IPS DF 19.7 (cell line): ENCODE data around the gene STX1A.
"Not testable (repeated sequence)": the region's sequence is repeated elsewhere in the genome, so short reads cannot be mapped to it uniquely, and the experiment has no call there.

ENCODE experiments used
- DNase-seq: peaks from one replicate; pipeline ENCODE4 v3.0.0-alpha.2; 2013; ENCODE audit warnings: low read depth, low spot score

Gene STX1A

GRCh38 chr7:73735528-73735905, 16.0 kb upstream of the STX1A start:
- no peak for DNase-seq

- DNase-seq: no peak
Observed at GRCh38 chr7:73734619-73735527, 15.4 kb upstream of the STX1A start.

DNA sequence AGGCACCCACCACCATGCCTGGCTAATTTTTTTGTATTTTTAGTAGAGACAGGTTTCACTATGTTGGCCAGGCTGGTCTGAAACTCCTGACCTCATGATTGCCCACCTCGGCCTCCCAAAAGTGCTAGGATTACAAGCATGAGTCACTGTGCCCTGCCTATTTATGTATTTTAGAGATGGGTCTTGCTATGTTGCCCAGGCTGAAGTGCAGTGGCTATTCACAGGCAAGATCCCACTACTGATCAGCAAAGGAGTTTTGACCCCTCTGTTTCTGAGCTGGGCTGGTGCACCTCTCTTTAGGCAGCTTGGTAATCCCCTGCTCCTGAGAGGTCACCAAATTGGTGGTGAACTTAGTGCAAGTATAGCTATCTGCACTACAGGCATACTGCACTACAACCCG, 12.9 kb upstream of the STX1A start:
- no peak for DNase-seq

- DNase-seq: no peak
Observed at GRCh38 chr7:73730485-73730884, 11.0 kb upstream of the STX1A start.

GRCh38 chr7:73728551-73728950, 9.1 kb upstream of the STX1A start:
- no peak for DNase-seq

DNA sequence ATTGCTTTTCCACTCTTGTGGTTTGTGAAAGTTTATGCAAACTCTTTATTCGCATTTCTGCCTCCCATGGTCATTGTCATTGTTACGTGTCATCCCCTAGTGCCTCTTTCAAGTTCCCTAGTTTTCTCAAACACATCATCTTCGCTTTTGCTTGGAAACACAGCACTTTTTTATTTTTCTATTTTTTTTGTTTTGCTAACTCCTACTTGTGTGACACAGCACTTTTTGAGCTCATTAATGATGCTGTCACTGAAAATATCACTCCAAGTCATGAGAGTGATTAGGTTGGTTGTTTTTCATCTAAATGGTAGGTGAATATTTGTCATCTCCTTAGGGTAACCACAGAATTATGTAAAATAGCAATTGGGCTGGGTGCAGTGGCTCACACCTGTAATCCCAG, 8.5 kb upstream of the STX1A start:
- no peak for DNase-seq

GRCh38 chr7:73726083-73726466, 6.6 kb upstream of the STX1A start:
- DNase-seq: no peak

DNA sequence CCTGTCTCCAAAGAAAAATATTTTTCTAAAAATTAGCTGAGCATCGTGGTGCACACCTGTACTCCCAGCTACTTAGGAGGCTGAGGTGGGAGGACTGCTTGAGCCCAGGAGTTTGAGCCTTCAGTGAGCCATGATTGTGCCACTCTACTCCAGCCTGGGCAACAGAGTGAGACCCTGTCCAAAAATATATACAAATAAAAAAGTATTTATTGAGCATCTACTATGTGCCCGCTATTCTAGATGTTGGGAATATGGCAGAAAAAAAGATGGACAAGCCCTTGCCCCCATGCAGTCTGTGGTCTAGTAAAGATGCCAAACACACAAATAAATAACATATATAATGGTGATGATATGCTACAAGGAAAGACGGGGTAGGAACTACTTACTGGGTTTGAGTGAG, 4.3 kb upstream of the STX1A start:
- DNase-seq: no peak

- DNase-seq: no peak
Observed at GRCh38 chr7:73722785-73723184, 3.3 kb upstream of the STX1A start.

DNA sequence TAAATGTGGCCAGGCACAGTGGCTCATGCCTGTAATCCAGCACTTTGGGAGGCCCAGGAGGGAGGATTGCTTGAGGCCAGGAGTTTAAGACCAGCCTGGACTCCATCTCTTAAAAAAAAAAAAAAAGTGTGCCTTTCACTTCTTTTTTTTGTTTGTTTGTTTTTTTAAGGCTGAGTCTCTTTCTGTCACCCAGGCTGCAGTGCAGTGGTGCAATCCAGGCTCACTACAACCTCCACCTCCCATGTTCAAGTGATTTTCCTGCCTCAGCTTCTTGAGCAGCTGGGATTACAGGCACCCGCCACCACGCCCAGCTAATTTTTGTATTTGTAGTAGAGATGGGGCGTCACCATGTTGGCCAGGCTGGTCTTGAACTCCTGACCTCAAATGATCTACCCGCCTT, 2.7 kb upstream of the STX1A start:
- not testable (repeated sequence) for DNase-seq

DNA sequence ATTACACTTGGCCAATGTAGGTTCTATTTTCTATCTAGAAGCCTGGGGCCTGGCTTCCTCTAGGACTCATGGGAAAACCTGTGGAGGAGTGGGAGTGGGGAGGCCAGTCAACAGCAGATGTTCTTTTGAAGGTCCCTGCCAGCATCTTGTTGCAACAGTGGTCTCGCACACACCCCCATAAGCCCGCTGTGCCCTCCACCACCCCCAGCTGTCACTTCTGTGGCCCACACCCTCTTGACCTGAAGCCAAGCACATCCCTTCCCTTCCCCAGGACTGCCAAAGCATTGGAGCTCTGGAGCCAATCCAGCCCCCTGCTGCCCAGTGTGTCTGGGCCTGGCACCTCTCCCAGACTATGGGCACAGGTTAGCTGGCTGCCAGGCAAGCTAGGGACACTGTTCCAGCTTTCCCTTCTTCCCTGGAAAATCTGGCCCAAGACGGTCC, 1.9 kb upstream of the STX1A start:
- DNase-seq: no peak

DNA sequence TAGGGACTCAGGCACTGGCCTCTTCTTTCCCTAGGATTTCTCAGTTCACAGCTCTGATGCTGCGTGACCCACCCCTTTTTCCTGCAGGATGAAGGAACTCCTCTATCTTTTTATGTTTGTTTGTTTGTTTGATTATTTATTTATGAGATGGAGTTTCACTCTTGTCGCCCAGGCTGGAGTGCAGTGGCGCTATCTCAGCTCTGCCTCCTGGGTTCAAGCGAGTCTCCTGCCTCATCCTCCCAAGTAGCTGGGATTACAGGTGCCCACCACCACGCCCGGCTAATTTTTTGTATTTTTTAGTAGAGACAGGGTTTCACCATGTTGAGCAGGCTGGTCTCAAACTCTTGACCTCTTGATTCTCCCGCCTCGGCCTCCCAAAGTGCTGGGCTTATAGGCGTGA, 974 bp upstream of the STX1A start:
- DNase-seq: not testable (repeated sequence)

GRCh38 chr7:73719806-73720169, 319 bp upstream of the STX1A start:
- no peak for DNase-seq

DNA sequence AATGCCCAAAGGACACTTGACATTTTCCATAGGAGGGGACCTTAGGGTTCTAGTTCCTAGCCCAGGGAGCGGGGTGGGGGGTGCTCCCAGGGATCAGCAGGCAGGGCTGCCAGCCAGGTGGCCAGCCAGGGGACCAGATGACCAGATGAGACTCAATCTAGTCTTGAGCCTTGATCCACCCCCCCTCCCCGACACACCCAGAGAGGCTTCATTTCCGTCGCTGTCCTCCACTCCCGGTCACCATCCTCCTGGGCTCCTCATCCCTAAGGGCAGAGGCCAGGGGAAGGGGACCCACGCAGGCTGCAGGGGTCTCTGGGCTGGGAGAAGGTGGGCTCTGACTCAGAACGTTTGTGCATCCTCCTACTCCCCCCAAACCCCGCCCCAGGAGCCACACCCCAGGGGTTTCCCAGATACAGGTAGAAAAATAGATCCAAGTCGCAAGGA, 1.0 kb downstream of the STX1A start:
- DNase-seq: no peak

- DNase-seq: no peak
Observed at GRCh38 chr7:73717991-73718405, 1.5 kb downstream of the STX1A start.

- no peak for DNase-seq
Observed at GRCh38 chr7:73717025-73717807, 2.3 kb downstream of the STX1A start.

DNA sequence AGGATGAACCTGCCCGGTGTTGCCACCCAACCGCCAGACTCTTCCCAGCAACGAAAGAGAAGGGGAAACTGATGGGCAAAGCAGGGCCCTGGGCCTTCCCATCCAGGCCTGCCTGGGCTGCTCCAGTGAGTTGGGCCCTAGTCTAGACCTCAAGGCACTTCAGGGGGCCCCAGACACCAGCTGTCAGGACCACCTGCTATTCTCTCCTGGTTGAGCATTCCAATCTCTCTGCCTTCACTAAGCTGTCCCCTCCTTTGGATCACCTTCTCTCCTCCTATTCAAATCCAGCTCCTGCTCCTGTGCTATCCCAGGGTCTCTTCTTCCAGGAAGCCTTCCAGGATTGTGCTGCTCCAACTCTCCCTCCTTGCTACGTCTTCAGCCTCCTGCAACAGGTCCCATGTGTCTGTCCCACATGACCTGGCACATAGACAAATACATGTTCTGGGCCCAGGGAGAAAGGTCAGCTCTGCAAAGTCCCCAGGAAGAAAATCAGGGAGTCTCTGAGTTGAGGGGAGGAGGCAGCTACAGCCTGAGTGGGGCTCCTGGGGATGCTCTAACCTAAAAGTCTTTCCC, 3.1 kb downstream of the STX1A start:
- no peak for DNase-seq

GRCh38 chr7:73715648-73716317, 3.7 kb downstream of the STX1A start:
- no peak for DNase-seq

- DNase-seq: not testable (repeated sequence)
Observed at GRCh38 chr7:73713319-73713718, 6.2 kb downstream of the STX1A start.

GRCh38 chr7:73712773-73713172, 6.7 kb downstream of the STX1A start:
- DNase-seq: no peak

- DNase-seq: no peak
Observed at GRCh38 chr7:73708961-73709549, 10.4 kb downstream of the STX1A start.
